Subcutaneous adipose tissue (tissue), 4 donors: ENCODE measurements around the gene PDCD10. TPM values are rescaled to one million over a fixed set of nuclear protein-coding genes. Genes with fewer than 3 reads are reported as not detected.

ENCODE experiments used
- total RNA-seq, 4 donors: library from RNA; depleted of rRNA; stranded (reverse); fragments of >200 nt; gene quantifications; one replicate each; pipeline ENCODE4 v1.1.0, GENCODE V29; 2016
- TF ChIP-seq, protein P1 (sequence below): fragments of 450-650 bp; IDR thresholded peaks from one replicate; pipeline ENCODE4 v1.5.1; 2016; ENCODE audit warnings: low read depth, mild to moderate bottlenecking, control low read depth, antibody characterized with exemption, moderate library complexity

PDCD10 gene
- total RNA-seq, 4 donors from 2014 or later = 46.5 to 103 (median 77.6) TPM

DNA sequence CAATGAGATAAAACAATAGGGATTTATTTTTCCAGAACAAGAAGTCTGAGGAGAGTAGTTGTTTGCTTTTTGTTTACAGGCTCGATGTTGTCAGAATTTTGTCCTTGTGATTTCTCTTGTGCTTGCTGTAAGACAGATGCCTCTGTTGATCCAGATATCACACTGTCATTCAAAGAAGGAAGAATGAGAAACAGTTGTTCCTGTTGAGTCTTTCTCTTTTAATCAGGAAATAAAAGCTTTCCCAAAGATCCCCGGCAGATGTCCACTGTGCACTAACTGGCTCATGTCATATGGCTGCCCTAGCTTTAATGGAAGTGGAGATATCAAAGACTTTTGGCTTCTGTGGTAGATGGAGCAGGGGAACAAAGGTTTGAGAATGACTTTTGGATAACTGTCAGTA lies 7.6 kb upstream of the PDCD10 start:
- TF ChIP-seq, protein P1, sequence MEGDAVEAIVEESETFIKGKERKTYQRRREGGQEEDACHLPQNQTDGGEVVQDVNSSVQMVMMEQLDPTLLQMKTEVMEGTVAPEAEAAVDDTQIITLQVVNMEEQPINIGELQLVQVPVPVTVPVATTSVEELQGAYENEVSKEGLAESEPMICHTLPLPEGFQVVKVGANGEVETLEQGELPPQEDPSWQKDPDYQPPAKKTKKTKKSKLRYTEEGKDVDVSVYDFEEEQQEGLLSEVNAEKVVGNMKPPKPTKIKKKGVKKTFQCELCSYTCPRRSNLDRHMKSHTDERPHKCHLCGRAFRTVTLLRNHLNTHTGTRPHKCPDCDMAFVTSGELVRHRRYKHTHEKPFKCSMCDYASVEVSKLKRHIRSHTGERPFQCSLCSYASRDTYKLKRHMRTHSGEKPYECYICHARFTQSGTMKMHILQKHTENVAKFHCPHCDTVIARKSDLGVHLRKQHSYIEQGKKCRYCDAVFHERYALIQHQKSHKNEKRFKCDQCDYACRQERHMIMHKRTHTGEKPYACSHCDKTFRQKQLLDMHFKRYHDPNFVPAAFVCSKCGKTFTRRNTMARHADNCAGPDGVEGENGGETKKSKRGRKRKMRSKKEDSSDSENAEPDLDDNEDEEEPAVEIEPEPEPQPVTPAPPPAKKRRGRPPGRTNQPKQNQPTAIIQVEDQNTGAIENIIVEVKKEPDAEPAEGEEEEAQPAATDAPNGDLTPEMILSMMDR = no peak

DNA sequence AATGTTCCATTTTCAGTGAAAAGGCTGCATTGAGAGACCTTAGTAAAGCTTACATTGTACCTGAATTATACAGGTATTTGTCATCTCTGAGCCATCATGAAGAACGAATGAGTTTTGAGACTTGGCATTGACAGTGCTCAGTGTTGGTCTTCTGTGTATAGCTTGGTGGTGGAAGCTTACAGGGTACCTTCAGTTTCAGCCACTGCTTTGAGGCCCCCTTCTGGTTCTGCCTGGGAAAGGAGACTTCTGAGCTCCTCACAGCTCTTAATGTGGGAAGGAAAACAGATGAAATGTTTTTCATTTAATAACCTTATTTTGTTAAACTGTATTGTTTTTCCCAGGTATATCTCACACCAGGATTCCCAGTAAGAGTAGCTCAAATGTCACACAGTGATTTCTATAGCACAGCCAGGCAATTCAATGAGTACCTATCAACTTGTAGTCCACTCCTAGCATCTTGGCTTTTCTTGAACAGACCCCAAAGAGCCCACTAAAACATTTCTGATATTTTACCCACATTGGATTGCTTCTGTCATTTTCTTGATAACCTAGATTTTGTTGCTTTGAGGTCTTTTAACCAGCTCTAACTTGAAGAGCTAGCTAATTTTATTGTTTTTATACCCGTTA lies 6.4 kb upstream of the PDCD10 start:
- TF ChIP-seq, protein P1 = no peak

DNA sequence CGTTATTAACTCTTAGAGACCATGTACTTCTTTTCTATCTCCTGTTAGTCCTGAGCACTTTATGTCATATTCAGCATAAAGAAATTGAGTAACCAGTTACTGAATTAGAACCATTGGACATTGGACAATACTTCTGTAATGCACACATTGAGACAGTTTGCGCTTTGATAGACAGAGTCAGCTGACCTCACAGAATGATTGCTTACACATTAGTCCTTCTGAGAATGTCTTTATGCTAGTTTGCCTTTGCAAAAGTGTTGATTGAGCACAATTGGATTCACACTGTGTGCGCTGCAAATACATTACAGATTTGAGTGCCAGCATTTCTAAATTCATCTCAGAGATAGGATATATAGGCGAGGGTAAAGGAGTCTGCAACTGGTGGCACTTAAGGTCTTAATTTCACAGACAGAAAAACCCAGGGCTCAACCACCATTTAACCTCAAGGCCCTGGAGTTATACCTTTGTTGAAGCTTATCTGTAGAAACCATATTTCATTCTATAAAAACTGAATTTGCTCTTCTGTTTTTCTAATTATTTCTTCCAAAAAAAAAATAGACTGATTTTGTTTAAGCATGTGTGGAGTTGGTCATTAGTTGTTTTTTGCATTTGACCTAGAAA lies 4.6 kb upstream of the PDCD10 start:
- TF ChIP-seq, protein P1 = no peak

DNA sequence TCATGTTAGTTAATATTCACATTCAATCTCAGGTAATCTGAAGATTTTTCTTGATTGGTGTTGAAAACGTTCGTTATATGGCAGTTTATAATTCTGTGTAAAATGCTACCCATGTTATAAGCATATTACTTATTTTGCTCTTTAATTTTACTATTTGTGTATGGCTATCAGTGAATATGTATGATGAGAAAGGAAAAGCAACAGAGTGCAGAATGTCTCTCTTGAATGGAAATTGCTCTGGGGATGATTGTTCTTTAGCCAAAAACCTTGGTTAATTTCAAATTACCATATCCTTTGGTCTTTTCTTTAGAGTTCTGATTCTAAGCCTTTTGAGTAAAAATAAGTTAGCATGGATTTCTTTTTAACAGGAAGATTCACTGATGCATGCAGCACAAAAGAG lies 3.3 kb upstream of the PDCD10 start:
- TF ChIP-seq, protein P1 = no peak

DNA sequence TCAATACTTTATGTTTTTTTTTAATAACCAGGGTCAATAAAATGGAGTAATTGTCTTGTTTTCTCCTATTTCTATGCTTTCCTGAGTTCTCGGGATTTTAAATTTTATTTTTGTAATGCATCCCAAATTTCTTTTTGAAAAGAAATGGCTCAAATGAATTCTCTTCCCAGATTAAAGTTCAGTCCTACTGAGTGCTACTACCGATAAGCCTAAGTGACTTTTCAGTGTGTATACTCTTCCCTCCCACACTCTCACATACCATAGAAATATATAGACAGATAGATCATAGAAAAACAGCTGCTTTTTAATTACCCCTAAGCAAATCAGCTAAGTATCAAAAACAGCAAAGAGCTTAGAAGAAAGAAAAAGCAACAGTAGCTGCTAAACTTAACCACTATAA lies 2.3 kb upstream of the PDCD10 start:
- TF ChIP-seq, protein P1 = no peak

DNA sequence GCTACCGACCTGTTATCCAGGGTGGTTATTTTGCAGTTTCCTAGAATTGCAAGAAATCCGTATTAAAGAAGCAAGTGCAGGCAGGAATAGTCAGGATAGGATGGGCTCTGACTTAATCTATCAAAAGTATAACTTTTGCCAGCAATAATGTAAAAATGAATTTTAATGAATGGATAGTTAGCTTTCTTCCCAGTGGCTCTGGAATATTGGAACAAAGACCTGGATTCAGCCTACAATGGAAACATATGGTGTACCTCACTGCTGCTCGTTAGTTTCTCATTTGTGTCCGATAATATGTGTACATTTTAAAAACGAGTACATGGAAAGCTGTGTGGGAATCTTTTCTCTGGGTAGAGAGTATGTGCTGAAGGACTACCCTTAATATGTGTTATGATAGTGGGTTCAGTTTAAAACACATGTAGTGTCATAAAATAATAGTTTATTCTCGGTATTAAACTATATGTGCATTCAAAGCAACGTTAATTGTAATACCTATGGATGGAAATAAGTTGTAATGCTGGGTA lies 1.6 kb upstream of the PDCD10 start:
- TF ChIP-seq, protein P1 = no peak

DNA sequence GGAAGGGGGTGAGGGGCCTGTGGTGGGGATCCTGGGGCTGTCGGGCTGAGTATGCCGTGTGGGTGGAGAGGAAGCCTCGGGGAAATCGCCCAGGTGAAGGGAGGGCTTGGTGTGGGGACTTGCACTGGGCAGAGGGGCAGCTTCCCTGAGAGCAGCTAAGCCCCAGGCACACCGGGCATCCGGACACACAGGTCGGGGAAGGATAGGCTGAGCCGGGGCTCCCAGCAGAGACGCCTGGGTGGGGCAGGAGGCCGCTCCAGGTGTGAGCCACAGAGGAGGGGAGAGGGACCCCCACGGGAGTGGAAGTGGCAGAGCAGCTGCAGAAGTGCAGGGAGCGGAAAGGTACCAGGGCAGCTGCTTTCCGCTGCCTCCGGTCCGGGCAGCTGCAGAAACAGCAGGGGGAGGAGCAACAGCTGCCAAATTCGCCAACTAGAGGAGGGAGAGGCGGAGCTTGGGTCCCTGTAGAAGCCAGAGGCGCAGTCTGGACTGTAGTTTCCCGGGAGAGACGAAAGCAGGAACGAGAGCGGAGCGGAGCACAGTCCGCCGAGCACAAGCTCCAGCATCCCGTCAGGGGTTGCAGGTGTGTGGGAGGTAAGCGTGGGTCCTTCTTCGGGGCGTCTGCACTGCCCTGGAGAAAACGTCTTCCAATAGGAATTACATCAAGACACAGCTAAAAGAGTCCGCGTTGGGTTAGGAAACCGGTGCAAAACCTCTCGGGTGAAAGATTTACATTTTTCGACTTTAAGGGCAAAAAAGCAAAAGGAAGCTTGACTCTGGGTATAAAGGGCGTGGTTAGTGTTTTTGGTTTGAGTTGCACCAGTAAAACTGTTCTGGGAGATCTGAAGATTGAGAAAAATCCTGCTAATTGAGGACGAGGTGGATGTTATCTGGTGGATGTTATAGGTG lies 794 bp upstream of the PDCD10 start, which contains the start of gene SERPINI1:
TSS of gene SERPINI1 (plus strand) at position 489 of the 906 bp plus-strand sequence. CDS start 53,408 bp downstream, outside the sequence.
- TF ChIP-seq, protein P1 = no peak
